ENCODE measurements around the gene DCAKD.

Gene DCAKD

DNA sequence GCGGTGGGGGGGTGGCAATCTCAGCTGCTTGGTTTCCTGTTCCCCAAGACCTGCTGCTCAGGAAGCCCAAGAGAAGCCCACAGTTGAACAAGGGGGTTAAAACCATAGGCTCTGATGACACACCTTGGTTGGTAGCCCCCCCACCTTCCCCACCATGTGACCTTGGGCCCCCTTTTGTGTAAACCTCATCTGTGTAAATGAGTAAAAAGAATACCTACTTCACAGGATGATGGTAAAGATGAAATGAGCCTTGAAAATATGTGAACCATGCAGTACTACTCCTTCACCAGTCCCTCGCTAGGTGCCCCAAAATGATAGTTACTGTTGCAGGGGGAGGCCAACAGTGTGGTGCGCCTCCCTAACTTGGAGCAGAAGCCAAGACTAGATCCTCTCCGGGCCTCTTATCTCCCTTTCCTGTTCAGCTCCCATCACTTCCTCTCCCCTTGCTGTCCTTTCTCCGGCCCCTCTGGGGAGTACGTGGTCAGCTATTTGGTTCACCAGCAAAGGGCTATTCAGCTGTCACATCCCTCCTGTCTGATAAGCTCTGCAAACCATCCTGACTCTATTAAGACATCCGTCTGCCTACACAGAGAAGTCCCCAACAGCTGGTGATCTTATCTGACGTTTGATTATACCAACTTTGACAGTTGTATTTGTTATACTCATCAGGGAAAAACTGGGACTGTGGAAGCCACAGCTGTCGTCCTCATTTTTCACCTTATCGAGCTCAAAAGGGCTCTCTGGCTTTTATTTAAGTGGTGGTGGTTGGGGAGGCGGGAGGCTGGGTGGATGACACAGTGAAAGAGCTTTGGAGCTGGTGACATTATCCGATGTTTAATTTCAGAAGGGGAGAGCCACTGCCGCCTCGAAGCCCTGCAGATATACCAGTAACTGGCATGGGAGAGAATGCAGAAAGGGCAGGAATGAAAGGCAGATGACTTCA is 19.9 kb downstream of the DCAKD start:
- peak; percentile 100 for DNase-seq (ENCODE audit: low spot score)

DNA sequence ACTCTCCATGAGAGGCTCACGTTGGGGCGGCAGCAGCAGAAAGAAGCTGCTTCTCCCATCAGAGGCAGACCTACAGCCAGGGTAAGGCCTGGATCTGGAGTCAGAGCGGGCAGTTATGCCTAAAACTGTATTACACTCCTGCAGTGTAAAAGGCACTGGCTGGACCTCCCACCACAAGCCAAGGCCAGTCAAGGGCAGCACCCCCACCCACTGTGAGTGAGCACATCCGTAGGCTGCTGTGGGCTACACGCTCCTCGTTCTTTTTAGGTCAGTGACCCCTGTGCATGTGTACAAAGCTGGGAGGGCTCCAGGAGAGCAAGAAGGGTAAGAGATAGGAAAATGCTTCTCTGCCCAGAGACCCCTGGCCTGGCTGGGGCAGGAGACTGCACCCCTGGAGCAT is 20.7 kb downstream of the DCAKD start:
- DNase-seq (ENCODE audit: low spot score): no peak

DNA sequence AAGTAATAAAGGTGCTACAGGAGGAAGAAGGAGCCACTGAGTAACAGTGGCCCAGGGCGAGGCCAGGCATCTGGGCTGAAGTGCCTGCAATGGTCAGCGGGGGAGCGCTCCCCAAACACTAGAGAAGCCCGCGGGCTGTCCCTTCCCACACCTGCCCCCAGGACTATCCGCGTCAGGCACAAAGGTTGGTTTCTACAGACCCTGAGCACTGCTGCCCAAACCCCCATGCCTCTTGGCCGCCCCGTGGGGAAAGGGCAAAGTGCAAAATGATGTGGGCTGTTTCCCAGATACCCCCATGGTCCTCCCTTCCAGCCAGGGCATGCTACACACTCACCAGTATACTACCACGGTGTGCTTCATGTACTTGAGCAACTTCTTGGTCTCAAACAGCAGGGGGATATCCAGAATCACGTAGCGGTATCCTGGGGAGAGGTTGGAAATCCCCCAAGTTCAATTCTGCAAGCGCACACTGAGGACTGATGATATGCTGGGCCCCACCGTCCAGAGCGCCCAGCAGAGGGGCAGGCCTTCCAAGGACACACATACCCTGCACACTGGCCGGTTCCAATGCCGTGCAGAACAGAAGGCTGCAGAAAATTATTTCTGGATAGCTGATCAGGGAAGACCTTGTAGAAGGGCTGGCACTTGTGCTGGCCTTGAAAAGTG is 21.5 kb downstream of the DCAKD start:
- no peak for DNase-seq (ENCODE audit: low spot score)

DNA sequence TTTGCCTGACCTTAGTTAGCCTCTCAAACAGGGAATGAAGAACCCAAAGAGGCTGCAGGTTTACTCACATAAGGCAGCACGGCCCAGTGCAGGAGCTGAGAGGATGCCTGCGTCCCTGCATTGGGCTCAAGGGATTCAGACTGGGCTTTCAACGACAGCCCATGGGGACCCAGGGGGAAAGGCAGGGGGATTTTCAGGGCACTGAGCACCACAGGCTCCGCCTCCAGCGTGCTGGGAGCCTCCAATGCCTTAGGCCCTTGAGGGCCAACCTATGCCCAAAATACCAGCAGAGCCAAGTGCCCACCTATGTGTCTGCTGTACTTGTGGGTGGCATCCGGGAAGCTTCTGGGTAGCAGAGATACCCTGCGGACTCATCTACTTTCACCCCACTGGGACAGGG is 22.3 kb downstream of the DCAKD start:
- DNase-seq (ENCODE audit: low spot score): no peak

GRCh38 chr17:45022655-45023339 is 28.6 kb downstream of the DCAKD start:
- DNase-seq (ENCODE audit: low spot score): peak; percentile 82

GRCh38 chr17:45022288-45022648 is 29.2 kb downstream of the DCAKD start:
- no peak for DNase-seq (ENCODE audit: low spot score)

DNA sequence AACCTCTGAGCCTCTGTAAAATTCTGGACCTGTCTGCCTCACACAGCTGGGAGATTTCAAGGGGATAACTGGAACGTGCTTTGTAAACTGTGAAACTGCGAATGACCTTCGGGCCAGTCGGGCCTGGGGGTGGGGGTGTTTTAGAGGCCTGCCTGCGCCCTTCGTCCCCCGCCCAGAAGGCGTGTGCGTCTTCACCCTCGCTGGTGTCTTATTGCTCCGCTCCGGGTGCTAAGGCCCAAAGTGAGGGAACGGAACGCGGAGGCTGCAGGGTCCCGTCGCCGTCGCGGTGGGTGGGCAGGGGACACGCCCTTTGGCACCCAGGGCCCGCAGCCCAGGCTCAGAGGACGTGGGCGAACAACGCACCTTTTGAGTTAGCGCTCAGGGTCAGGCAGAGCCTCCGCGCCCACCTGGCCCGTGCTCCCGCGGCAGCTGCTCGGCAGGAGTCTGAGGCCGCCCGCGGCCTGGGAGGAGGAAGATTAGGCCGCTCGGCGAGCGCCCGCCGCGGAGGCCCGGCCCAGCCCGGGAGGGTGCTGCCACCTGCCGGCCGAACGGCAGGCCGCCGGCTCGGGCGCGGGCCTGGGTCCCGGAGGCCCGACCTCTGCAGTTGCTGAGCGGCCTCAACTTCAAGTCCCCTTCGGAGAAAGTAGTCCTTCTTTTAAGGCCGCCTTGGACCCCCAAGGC is 29.7 kb downstream of the DCAKD start:
- DNase-seq (ENCODE audit: low spot score): peak; percentile 74

GRCh38 chr17:45020354-45021138 is 30.9 kb downstream of the DCAKD start:
- peak; percentile 70 for DNase-seq (ENCODE audit: low spot score)

DNA sequence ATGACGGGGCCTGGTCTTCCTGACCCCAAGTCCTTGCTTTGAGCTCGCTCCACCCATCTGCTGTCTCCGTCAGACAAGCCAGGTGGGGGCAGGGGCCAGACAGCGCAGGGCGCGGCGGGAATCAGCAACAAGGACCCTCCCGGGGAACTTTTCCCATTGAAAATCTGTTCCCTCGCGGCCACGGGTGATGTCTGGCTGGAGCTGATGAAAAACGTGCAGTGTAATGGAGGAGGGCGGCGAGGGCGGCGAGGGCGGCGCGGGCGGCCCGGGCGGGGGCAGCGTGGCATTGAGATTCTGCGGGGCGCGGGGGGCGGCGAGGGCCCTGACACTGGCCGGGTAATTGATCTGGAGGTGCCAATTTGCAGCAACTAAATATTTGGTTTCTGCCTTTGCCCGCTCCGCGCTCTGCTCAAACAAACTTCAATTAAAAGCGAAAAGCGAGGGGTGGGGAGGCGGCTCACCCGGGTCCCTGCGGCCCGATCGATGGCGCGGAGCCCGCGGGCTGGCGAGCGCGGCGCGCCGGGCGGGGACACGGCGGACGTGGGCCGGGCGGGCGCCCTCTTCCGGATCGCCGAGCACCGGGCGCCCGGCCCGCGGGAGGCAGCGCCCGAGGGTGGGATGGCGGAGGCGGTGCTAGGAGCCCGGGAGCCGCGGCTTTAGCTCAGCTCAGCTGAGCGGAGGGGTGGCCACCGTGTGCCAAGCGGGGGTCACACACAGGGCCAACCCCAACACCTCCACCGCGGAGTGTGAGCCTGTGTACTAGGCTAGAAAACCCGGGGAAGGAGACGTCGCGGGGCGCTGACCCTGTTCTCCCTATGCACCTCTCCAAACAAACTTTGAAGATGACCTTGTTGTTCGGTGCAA is 32.4 kb downstream of the DCAKD start:
- peak; percentile 68 for DNase-seq (ENCODE audit: low spot score)

DNA sequence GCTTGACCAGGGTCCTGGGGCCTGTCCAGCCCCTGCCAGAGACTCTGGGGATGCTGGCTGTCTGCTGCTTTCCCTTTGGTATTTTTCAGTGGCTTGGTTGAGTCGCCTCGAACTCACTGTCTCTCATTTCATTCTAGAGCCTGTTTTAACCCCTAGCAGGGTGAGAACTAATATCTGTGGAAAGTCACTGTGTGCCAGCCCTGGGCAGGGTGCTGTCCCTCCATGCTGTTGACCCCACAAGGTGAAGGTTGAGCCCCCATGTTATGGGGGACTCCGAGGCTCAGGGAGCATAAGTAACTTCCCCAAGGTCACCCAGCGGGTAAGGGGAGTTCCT is 33.0 kb downstream of the DCAKD start:
- DNase-seq (ENCODE audit: low spot score): no peak

DNA sequence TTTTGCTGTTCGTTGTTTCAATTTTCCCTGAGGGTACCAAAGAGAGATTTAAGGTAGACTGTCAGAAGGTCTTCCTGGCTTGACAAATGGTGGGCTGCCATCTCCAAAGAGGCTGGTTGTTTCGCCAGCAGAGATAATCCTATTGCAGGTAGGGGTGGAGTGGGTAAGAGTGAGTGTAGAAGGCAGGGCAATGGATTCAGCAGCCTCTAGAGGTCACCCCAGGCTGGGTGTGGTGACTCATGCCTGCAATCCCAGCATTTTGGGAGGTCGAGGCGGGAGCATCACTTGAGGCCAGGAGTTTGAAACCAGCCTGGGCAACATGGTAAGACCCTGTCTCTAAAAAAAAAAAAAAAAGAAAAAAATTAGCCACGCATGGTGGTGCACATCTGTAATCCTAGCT is 34.6 kb downstream of the DCAKD start:
- no peak for DNase-seq (ENCODE audit: low spot score)

DNA sequence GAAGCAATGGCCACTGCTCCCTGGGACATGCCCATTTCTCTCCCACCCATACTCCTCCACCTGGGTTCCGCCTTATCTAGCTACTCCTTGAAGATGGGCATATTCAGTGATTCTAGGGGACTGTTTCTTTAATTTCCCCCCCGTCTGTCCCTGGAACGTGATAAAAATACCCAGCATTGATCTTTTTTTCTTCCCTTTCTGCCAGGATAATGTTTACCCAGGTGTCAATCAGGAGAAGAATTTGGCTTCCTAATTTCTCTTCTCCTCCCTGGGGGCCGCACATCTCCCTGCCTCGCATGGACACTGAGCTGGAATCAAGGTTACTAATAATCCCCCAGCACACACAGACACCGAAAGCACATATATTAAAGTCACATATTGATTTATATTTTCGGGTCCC is 35.2 kb downstream of the DCAKD start:
- DNase-seq (ENCODE audit: low spot score): no peak

- DNase-seq (ENCODE audit: low spot score): no peak
Observed at GRCh38 chr17:45013021-45013997, 38.1 kb downstream of the DCAKD start.

DNA sequence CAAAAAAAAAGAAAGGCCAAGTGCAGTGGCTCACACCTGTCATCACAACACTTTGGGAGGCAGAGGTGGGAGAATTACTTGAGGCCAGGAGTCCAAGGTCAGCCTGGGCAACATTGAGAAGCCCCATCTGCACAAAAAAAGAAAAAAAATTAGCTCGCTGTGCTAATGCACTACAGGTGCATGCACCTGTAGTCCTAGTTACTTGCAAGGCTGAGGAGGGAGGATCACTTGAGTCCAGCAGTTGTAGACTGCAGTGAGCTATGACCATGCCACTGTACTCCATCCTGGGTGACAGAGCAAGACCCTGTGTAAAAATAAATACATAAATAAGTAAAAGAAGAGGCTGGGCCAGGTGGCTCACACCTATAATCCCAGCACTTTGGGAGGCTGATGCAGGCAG is 39.7 kb downstream of the DCAKD start:
- no peak for DNase-seq (ENCODE audit: low spot score)

DNA sequence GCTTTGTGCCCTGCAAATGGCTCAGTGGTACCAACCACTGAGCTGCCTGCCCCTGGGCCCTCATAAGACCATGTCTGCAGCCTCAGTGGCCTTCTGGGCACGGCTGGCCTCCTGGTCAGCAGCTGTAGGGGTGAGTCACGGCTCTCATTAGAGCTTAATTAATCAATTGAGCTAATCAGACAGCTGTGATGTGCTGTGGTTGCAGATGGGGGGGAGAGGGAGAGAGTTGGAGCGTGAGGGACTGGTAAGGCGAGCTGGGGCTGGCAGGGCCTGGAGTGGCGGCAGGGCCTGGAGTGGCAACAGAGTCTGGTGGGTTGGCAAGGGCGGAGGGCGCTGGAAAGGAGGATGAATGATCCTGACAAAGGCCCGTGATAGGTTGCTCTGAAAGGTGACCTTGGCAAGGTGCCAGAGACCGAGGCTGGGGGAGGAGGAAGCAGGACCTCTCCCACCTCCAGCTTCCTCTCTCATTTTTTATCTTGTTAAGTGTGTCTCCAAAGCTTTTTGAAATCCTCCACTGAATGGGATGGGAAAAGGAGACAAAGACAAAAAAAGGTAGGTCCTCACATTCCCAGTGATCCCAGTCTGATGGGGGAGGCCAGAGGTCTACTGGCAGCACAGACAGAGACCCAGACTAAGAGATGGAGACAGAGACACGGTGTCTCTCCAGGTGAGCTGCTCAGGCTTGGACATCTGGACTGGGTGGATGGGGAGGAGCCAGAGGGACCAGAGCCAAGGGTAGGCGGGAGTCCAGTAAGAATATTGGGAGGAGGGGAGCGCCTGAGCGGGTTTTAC is 41.6 kb downstream of the DCAKD start:
- DNase-seq (ENCODE audit: low spot score): no peak

GRCh38 chr17:45008216-45008615 is 43.2 kb downstream of the DCAKD start:
- DNase-seq (ENCODE audit: low spot score): no peak

GRCh38 chr17:45006927-45007461 is 44.4 kb downstream of the DCAKD start:
- peak; percentile 80 for DNase-seq (ENCODE audit: low spot score)

GRCh38 chr17:45005700-45006099 is 45.7 kb downstream of the DCAKD start:
- DNase-seq (ENCODE audit: low spot score): no peak

Measured in SK-N-DZ (cell line).